CD4-positive, alpha-beta T cell (primary cell): ENCODE data around the gene UBL5. TPM values are rescaled to one million over a fixed set of nuclear protein-coding genes. Genes with fewer than 3 reads are reported as not detected.

ENCODE experiments used
- ATAC-seq: fragments of 200-7000 bp; cut with Tn5 transposase; one replicate; pipeline ENCODE4 v1.10.0; 2022; ENCODE audit warnings: mild to moderate bottlenecking; ENCODE audit not compliant: poor library complexity
- CTCF ChIA-PET: fragments of 350-600 bp; sonication (Branson Sonifier 250); formaldehyde crosslinking; loops from one replicate; lab custom pipeline; 2021; ENCODE audit warnings: antibody characterized with exemption, inconsistent platforms; lab: Charles Lee
- POLR2A ChIA-PET: fragments of 350-600 bp; sonication (Branson Sonifier 250); formaldehyde crosslinking; loops from one replicate; lab custom pipeline; 2021; ENCODE audit warnings: antibody characterized with exemption, inconsistent platforms; lab: Charles Lee
- DNase-seq, 14 experiments: peaks; one replicate each; pipeline ENCODE4 v3.0.0-alpha.2; 2013 to 2020; ENCODE audit warnings: mixed read lengths in 2 of 14
- H3K27ac ChIP-seq, 2 donors: one replicate each; pipeline versions ENCODE4 v1.5.1 to v1.7.0; 2013; ENCODE audit warnings: low read length in 2 of 2, low read depth in 1 of 2, mild to moderate bottlenecking in 1 of 2
- H3K27me3 ChIP-seq, 2 experiments: 1 replicate in 1 of 2; 2 replicates in 1 of 2; pipeline versions ENCODE4 v1.6.1 to v1.7.0; 2013; ENCODE audit warnings: low read length in 2 of 2, control low read depth in 1 of 2, mild to moderate bottlenecking in 1 of 2, moderate library complexity in 1 of 2; ENCODE audit not compliant: insufficient read depth in 2 of 2, control insufficient read depth in 1 of 2
- H3K36me3 ChIP-seq: one replicate; pipeline ENCODE4 v1.6.1; 2013; ENCODE audit warnings: low read length, control low read depth; ENCODE audit not compliant: insufficient read depth
- H3K4me1 ChIP-seq: one replicate; pipeline ENCODE4 v1.6.1; 2013; ENCODE audit warnings: low read length, control low read depth; ENCODE audit not compliant: insufficient read depth
- H3K4me3 ChIP-seq: one replicate; pipeline ENCODE4 v1.5.1; 2013; ENCODE audit warnings: mild to moderate bottlenecking, low read length, moderate library complexity
- H3K9me3 ChIP-seq, 2 experiments: 1 replicate in 1 of 2; 2 replicates in 1 of 2; pipeline versions ENCODE4 v1.6.1 to v1.7.0; 2013; ENCODE audit warnings: low read length in 2 of 2, mild to moderate bottlenecking in 2 of 2, control low read depth in 1 of 2, moderate library complexity in 1 of 2; ENCODE audit not compliant: control insufficient read depth in 1 of 2, insufficient read depth in 1 of 2
- H3K27ac Mint-ChIP-seq: one replicate; pipeline ENCODE4 v1.8.0; 2020; ENCODE audit warnings: mixed read lengths
- H3K27me3 Mint-ChIP-seq: one replicate; pipeline ENCODE4 v1.8.0; 2021; ENCODE audit warnings: mixed read lengths
- H3K36me3 Mint-ChIP-seq: one replicate; pipeline ENCODE4 v1.8.0; 2021; ENCODE audit warnings: low read depth, mixed read lengths
- H3K4me1 Mint-ChIP-seq: one replicate; pipeline ENCODE4 v1.8.0; 2021; ENCODE audit warnings: low read depth, mixed read lengths
- H3K4me3 Mint-ChIP-seq: one replicate; pipeline ENCODE4 v1.8.0; 2020; ENCODE audit warnings: mild to moderate bottlenecking, mixed read lengths
- H3K9me3 Mint-ChIP-seq: one replicate; pipeline ENCODE4 v1.8.0; 2020; ENCODE audit warnings: mixed read lengths
- intact Hi-C, 2 experiments: fragments of 100-400 bp; cut with DNase I in 1 of 2; cut with micrococcal nuclease in 1 of 2; formaldehyde crosslinking; loops; one replicate each; pipeline versions ENCODE4 v1.15.1 to v1.9.0; 2023 to 2025; cut with DNase I, micrococcal nuclease
- total RNA-seq, 174 experiments: library from RNA in 2 of 174; stranded (reverse) in 2 of 174; gene quantifications; one replicate each; pipeline ENCODE4 v1.2.3 and lab custom pipeline; 2021 to 2026
- TF ChIP-seq, protein P1 (sequence below): fragments of 200-600 bp; IDR thresholded peaks from one replicate; pipeline ENCODE4 v1.8.0; 2022; ENCODE audit warnings: antibody characterized with exemption, mild to moderate bottlenecking

The UBL5 gene
- total RNA-seq, 2 experiments from 2014 or later = 163 to 165 TPM

DNA sequence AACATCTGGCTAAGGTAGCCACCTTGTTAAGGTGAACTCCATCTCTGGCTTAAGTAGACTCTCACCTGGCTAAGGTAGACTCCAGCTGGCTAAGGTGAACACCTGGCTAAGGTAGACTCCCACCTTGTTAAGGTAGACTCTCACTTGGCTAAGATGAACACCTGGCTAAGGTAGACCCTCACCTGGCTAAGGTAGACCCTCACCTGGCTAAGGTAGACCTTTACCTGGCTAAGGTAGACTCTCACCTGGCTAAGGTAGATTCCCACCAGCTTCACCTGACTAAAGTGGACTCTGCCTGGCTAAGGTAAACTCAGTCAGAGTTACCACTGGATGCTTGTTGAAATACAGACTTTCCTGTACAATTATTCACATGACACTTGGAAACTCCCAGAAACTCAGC, 31.0 kb downstream of the UBL5 start:
- Mint-ChIP-seq H3K4me1 (peaks cover 86% of the 10 kb centered on the region), H3K27ac (peak overlapping the region; percentile 83), H3K36me3 (peaks cover 33% of the 10 kb centered on the region), H3K27me3 (no peaks in the 10 kb centered on the region), H3K4me3 (peak overlapping the region; percentile 87), H3K9me3 (no peaks in the 10 kb centered on the region)
- DNase-seq (no peak), ATAC-seq (no peak)
- ChIA-PET POLR2A (interaction anchor here (0.7 to 3.3 kb wide), 9 partner anchors 9 to 1516 kb away, joined by 3 to 27 read pairs (median 6); partner anchors contain the start of genes PIN1, SWSAP1, UBL5 and ZNF846), CTCF (interaction anchor here (0.9 kb wide), 1 partner anchor 411 kb away, joined by 3 read pairs; no protein-coding TSS in a partner anchor)
- Histone ChIP-seq H3K27me3 (no peaks in the 10 kb centered on the region), H3K36me3 (peaks cover 11% of the 10 kb centered on the region), H3K27ac (peak overlapping the region; percentile 25 to 84), H3K4me1 (peaks cover 94% of the 10 kb centered on the region), H3K4me3 (peak overlapping the region; percentile 57), H3K9me3 (no peaks in the 10 kb centered on the region)
- TF ChIP-seq, protein P1, sequence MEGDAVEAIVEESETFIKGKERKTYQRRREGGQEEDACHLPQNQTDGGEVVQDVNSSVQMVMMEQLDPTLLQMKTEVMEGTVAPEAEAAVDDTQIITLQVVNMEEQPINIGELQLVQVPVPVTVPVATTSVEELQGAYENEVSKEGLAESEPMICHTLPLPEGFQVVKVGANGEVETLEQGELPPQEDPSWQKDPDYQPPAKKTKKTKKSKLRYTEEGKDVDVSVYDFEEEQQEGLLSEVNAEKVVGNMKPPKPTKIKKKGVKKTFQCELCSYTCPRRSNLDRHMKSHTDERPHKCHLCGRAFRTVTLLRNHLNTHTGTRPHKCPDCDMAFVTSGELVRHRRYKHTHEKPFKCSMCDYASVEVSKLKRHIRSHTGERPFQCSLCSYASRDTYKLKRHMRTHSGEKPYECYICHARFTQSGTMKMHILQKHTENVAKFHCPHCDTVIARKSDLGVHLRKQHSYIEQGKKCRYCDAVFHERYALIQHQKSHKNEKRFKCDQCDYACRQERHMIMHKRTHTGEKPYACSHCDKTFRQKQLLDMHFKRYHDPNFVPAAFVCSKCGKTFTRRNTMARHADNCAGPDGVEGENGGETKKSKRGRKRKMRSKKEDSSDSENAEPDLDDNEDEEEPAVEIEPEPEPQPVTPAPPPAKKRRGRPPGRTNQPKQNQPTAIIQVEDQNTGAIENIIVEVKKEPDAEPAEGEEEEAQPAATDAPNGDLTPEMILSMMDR = no peak
- intact Hi-C loops = loop anchor here in 1 of 2 experiments (10.0 kb wide), 1 partner anchor 366 kb away; no protein-coding TSS in a partner anchor

DNA sequence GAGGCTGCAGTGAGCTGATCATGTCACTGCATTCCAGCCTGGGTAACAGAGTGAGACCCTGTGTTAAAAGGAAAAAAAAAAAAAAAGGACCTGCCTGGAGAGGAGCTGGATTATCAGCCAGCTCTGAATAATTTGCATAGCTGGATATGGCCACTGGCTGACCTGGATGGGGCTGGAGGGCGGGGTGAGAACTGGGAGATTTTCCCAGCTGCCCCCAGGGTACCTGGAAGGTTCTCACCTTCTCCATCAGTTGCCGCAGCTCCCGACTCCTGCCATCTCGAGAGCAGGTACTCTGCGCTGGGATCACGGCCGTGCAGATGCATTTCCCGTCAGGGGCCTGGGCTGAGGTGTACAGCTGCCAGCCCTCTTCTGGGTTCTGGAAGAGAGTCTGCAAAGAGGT, 32.7 kb downstream of the UBL5 start:
- Histone ChIP-seq H3K27ac (no peak overlapping the region), H3K4me3 (no peak overlapping the region), H3K27me3 (no peaks in the 10 kb centered on the region), H3K36me3 (peaks cover 7% of the 10 kb centered on the region), H3K4me1 (peaks cover 98% of the 10 kb centered on the region), H3K9me3 (no peaks in the 10 kb centered on the region)
- no peak for ATAC-seq
- no peak for DNase-seq
- Mint-ChIP-seq H3K36me3 (peaks cover 21% of the 10 kb centered on the region), H3K27ac (peak overlapping the region; percentile 88), H3K9me3 (no peaks in the 10 kb centered on the region), H3K4me3 (peak overlapping the region; percentile 17), H3K27me3 (no peaks in the 10 kb centered on the region), H3K4me1 (peaks cover 84% of the 10 kb centered on the region)
- TF ChIP-seq, protein P1 = no peak
- CTCF ChIA-PET = interaction anchor here (1.8 kb wide), 1 partner anchor 25 kb away, joined by 5 read pairs; the partner anchor contains the start of gene PIN1
- POLR2A ChIA-PET = no interaction called here
- intact Hi-C loops = no loop called here

DNA sequence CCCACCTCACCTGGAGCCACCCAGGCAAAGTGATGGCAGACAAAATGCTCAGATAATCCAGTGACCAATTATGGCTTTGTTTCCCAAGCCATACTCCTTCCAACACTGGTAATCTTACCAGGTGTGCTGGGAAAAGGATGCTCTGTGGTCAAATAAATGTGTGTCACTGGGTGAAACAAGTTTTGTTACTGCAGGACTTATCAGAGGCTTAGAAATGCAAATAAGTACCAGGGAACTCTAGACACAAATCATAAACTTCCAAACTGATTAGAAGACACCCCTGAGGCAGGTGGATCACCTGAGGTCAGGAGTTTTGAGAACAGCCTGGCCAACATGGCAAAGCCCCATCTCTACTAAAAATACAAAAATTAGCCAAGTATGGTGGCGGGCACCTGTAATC, 33.8 kb downstream of the UBL5 start:
- H3K27ac Mint-ChIP-seq = peak overlapping the region; percentile 88
- intact Hi-C loops = no loop called here
- ChIA-PET POLR2A (interaction anchor here (0.6 to 2.5 kb wide), 2 partner anchors 27 to 721 kb away, joined by 4 to 7 read pairs; partner anchors contain the start of gene PIN1), CTCF (interaction anchor here (1.8 kb wide), 1 partner anchor 26 kb away, joined by 5 read pairs; the partner anchor contains the start of gene PIN1)
- Histone ChIP-seq H3K36me3 (peaks cover 4% of the 10 kb centered on the region), H3K4me3 (no peak overlapping the region), H3K27me3 (no peaks in the 10 kb centered on the region), H3K27ac (peak overlapping the region; percentile 2 to 44), H3K4me1 (peaks cover 97% of the 10 kb centered on the region), H3K9me3 (no peaks in the 10 kb centered on the region)
- no peak for ATAC-seq
- no peak for DNase-seq
- H3K4me3 Mint-ChIP-seq = peak overlapping the region; percentile 76
- H3K9me3 Mint-ChIP-seq = no peaks in the 10 kb centered on the region
- TF ChIP-seq, protein P1 = no peak
- H3K36me3 Mint-ChIP-seq = peaks cover 11% of the 10 kb centered on the region
- no peaks in the 10 kb centered on the region for H3K27me3 Mint-ChIP-seq
- peaks cover 83% of the 10 kb centered on the region for H3K4me1 Mint-ChIP-seq
